Measurements from ENCODE around the gene CACTIN.
A peak's percentile ranks its signal among the peaks of the same experiment; 100 is the strongest.

Gene CACTIN

GRCh38 chr19:3609779-3610719 lies 16.5 kb downstream of the CACTIN start:
- no peak for DNase-seq (ENCODE audit: low spot score)

- no peak for DNase-seq (ENCODE audit: low spot score)
Observed at GRCh38 chr19:3608750-3609322, 17.8 kb downstream of the CACTIN start.

- no peak for DNase-seq (ENCODE audit: low spot score)
Observed at GRCh38 chr19:3608079-3608641, 18.4 kb downstream of the CACTIN start.

GRCh38 chr19:3607303-3608078 lies 19.1 kb downstream of the CACTIN start:
- peak; percentile 64 for DNase-seq (ENCODE audit: low spot score)

GRCh38 chr19:3606690-3607289 lies 19.8 kb downstream of the CACTIN start, which contains the start of gene TBXA2R:
TSS of gene TBXA2R (minus strand) at chr19:3606875. CDS start at chr19:3600634, 6,241 bp downstream.
- peak; percentile 95 for DNase-seq (ENCODE audit: low spot score)

GRCh38 chr19:3606174-3606689 lies 20.4 kb downstream of the CACTIN start:
- DNase-seq (ENCODE audit: low spot score), result peak; percentile 66

GRCh38 chr19:3605770-3606169 lies 20.8 kb downstream of the CACTIN start:
- DNase-seq (ENCODE audit: low spot score), result no peak

- no peak for DNase-seq (ENCODE audit: low spot score)
Observed at GRCh38 chr19:3605361-3605760, 21.2 kb downstream of the CACTIN start.

GRCh38 chr19:3604987-3605343 lies 21.6 kb downstream of the CACTIN start:
- DNase-seq (ENCODE audit: low spot score), result no peak

- no peak for DNase-seq (ENCODE audit: low spot score)
Observed at GRCh38 chr19:3604227-3604986, 22.2 kb downstream of the CACTIN start.

GRCh38 chr19:3603121-3603811 lies 23.3 kb downstream of the CACTIN start:
- peak; percentile 69 for DNase-seq (ENCODE audit: low spot score)

GRCh38 chr19:3601021-3601420 lies 25.6 kb downstream of the CACTIN start:
- DNase-seq (ENCODE audit: low spot score), result no peak

- no peak for DNase-seq (ENCODE audit: low spot score)
Observed at GRCh38 chr19:3599776-3600187, 26.8 kb downstream of the CACTIN start.

- DNase-seq (ENCODE audit: low spot score), result no peak
Observed at GRCh38 chr19:3595521-3596061, 31.0 kb downstream of the CACTIN start.

- no peak for DNase-seq (ENCODE audit: low spot score)
Observed at GRCh38 chr19:3593156-3593555, 33.4 kb downstream of the CACTIN start.

GRCh38 chr19:3591876-3592613 lies 34.5 kb downstream of the CACTIN start:
- no peak for DNase-seq (ENCODE audit: low spot score)

GRCh38 chr19:3590991-3591659 lies 35.5 kb downstream of the CACTIN start:
- DNase-seq (ENCODE audit: low spot score), result no peak

GRCh38 chr19:3589949-3590348 lies 36.6 kb downstream of the CACTIN start:
- DNase-seq (ENCODE audit: low spot score), result no peak

- no peak for DNase-seq (ENCODE audit: low spot score)
Observed at GRCh38 chr19:3589439-3589838, 37.2 kb downstream of the CACTIN start.
